Heart left ventricle (tissue), 13 donors: ENCODE results near the gene MYO1E.

Source experiments
- POLR2A ChIP-seq, 2 donors: fragments of 450-650 bp; IDR thresholded peaks; one replicate each; pipeline ENCODE4 v1.6.1; 2017; ENCODE audit warnings: antibody characterized with exemption in 2 of 2, mild to moderate bottlenecking in 2 of 2, moderate library complexity in 2 of 2
- TF ChIP-seq, protein P1 (sequence below), 12 donors: fragments of 200-600 bp; sonication (generic) in 4 of 12; IDR thresholded peaks; one replicate each; pipeline versions ENCODE4 v1.5.0 to v1.8.0; 2018 to 2022; ENCODE audit warnings: antibody characterized with exemption in 12 of 12, mild to moderate bottlenecking in 5 of 12
- donor health status: ischemic (EF 13 %, LVEDD 7.1; RV severe dilation, severe dysfunction).
- donor health status: DM: no; HTN: yes; CAD: no.
- donor health status: DM: no; HTN: no; CAD: no.
- donor health status: ischemic (EF 25% LVEDD 6.9; RV normal size, moderate dysfunction).
- donor health status: ischemic (EF 25% LVEDD 5.7; RV mildly dilated, moderate dysfunction).
- donor health status: ischemic (EF 35%, LVEDD 5.7; RV mildly dilated, moderate dysfunction).
- donor health status: nonischemic (EF 11% LVEDD 7.7; RV severe dilation, severe dysfunction).
- donor health status: DM: yes; HTN: yes; CAD: no.
- donor health status: PGD.
- donor health status: ischemic (EF 29% LVEDD 5.4; RV normal size, mild dysfunction).
- donor health status: nonischemic (EF 23%, LVEDD 6.1; RV moderate dilation, normal function).

DNA sequence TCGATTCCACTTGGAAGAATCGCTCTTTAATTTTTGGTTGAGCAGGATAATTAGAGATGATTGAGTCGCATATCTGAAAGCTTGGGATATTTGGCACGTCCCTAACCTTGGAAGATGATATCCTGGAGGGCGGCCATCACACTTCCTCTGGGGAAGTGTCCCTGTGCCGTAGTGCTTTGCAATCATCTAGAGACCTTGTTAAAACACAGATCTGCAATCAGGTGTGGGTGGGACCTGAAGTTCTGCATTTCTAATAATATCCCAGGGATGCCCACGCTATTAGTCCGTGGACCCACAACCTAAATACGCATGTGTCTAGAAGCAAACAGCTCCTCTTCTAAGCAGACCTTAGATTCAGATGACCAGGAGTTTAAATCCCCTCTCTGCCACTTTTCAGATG lies 20.5 kb downstream of the MYO1E start:
- TF ChIP-seq, protein P1, sequence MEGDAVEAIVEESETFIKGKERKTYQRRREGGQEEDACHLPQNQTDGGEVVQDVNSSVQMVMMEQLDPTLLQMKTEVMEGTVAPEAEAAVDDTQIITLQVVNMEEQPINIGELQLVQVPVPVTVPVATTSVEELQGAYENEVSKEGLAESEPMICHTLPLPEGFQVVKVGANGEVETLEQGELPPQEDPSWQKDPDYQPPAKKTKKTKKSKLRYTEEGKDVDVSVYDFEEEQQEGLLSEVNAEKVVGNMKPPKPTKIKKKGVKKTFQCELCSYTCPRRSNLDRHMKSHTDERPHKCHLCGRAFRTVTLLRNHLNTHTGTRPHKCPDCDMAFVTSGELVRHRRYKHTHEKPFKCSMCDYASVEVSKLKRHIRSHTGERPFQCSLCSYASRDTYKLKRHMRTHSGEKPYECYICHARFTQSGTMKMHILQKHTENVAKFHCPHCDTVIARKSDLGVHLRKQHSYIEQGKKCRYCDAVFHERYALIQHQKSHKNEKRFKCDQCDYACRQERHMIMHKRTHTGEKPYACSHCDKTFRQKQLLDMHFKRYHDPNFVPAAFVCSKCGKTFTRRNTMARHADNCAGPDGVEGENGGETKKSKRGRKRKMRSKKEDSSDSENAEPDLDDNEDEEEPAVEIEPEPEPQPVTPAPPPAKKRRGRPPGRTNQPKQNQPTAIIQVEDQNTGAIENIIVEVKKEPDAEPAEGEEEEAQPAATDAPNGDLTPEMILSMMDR (IDR thresholded peaks at IDR 0.05) = no peak
- TF ChIP-seq POLR2A (IDR thresholded peaks at IDR 0.05) = no peak
